Measurements from ENCODE around the gene MMEL1.

The MMEL1 gene

GRCh38 chr1:2636733-2637132, 3.9 kb upstream of the MMEL1 start:
- Histone ChIP-seq H3K27ac (no peak overlapping the region), H3K36me3 (no peaks in the 10 kb centered on the region), H3K27me3 (peaks cover 17% of the 10 kb centered on the region), H3K9me3 (peaks cover 13% of the 10 kb centered on the region), H3K4me1 (ENCODE audit: control insufficient read depth in 1 of 2, insufficient read depth in 1 of 2, low read depth in 1 of 2, low read length in 1 of 2) (peaks cover 0 to under 1% of the 10 kb centered on the region in 2 experiments), H3K4me3 (ENCODE audit: low read depth in 1 of 2, low read length in 1 of 2) (no peak overlapping the region)
- TF ChIP-seq, protein P1, sequence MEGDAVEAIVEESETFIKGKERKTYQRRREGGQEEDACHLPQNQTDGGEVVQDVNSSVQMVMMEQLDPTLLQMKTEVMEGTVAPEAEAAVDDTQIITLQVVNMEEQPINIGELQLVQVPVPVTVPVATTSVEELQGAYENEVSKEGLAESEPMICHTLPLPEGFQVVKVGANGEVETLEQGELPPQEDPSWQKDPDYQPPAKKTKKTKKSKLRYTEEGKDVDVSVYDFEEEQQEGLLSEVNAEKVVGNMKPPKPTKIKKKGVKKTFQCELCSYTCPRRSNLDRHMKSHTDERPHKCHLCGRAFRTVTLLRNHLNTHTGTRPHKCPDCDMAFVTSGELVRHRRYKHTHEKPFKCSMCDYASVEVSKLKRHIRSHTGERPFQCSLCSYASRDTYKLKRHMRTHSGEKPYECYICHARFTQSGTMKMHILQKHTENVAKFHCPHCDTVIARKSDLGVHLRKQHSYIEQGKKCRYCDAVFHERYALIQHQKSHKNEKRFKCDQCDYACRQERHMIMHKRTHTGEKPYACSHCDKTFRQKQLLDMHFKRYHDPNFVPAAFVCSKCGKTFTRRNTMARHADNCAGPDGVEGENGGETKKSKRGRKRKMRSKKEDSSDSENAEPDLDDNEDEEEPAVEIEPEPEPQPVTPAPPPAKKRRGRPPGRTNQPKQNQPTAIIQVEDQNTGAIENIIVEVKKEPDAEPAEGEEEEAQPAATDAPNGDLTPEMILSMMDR (IDR thresholded peaks at IDR 0.05): no peak

DNA sequence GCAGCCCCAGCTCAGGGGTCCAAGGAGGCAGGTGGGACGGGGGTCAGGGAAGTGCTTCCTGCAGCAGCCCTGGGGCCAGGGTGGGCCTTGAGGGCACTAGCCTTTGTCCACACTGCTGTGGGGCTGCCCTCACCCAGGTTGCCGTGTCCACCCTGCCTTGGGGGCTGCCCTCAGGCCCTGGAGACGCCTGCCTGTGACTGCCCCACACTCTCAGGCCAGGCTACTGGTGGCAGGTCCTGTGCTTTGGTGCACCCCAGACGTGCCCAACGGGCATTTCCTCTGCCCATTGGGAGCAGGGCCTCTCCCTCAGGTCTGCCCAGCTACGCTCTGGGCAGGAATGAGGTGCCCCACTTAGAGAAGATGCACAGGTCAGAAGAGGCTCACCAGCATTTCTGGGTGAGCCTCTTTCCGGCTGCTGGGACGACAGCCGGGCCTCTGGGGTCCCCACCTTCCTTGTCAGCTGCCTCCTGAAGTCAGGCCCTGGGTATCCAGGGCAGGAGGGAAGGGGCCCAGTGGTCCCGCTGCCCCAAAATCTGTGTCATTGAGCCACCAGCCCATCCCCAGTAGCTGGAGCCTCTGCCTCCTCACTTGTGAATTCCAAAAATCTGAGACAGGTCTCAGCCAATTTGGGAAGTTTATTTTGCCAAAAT, 2.7 kb upstream of the MMEL1 start:
- H3K27me3 ChIP-seq: peaks cover 29% of the 10 kb centered on the region
- H3K4me1 ChIP-seq (ENCODE audit: control insufficient read depth in 1 of 2, insufficient read depth in 1 of 2, low read depth in 1 of 2, low read length in 1 of 2): no peaks in the 10 kb centered on the region
- H3K27ac ChIP-seq: no peak overlapping the region
- no peak overlapping the region for H3K4me3 ChIP-seq (ENCODE audit: low read depth in 1 of 2, low read length in 1 of 2)
- no peaks in the 10 kb centered on the region for H3K36me3 ChIP-seq
- TF ChIP-seq, protein P1 (IDR thresholded peaks at IDR 0.05): no peak
- H3K9me3 ChIP-seq: peaks cover 13% of the 10 kb centered on the region

DNA sequence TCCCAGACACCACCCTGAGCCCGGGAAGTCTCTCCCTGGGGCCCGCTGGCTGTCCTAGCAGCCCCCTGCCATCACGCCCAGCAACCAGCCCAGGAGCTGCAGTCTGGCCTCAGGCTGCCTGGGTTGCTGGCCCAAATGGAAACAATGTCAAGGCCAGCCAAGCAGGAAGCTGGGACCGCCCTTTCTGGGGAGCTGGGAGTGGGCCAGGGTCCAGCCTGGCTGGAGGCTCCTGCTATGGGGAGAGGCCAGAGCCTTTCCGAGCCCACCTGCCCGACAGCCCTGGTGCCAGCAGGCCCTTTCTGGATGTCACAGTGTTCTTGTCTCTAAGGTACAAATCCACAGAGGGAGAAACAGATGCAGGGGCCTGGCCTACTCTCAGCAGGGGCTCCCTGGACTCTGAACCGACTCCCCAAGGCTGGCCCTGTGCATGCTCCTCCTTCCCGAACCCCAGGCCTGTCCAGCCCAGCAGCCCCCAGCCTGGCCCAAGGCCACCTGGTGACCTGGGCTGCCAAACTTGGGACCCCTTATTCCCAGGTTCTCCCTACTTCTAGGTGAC, 1.2 kb upstream of the MMEL1 start:
- H3K9me3 ChIP-seq: peaks cover 13% of the 10 kb centered on the region
- no peak overlapping the region for H3K27ac ChIP-seq
- peaks cover 44% of the 10 kb centered on the region for H3K27me3 ChIP-seq
- TF ChIP-seq, protein P1 (IDR thresholded peaks at IDR 0.05): no peak
- no peaks in the 10 kb centered on the region for H3K4me1 ChIP-seq (ENCODE audit: control insufficient read depth in 1 of 2, insufficient read depth in 1 of 2, low read depth in 1 of 2, low read length in 1 of 2)
- H3K4me3 ChIP-seq (ENCODE audit: low read depth in 1 of 2, low read length in 1 of 2): no peak overlapping the region
- no peaks in the 10 kb centered on the region for H3K36me3 ChIP-seq

DNA sequence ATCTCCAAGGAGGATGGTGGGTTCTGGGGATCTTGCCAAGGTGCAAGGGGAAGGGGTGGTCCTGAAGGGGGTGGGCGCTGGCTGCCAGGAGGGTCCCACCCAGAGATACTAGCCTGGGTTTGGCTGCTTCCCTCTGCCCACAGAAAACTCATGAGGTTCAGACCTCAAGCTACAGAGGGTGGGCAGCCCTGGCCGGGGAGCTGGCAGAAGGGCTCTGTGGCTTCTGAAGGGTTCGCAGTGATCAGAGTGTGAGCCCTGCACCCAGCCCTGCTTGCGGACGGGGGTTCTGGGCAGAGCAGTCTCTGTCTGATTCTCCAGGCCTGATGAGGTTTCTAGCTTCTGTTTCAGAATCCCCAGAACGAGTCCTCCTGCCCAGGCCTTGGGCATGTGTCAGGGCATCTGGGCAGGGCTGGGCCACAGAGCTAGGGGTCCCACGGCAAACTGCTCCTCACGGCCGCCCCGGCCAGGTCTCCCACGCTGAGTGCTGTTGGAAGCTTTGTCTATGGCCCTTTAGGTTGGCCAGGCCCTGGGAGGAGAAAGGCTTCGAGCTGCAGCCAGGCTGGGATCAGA, 635 bp upstream of the MMEL1 start:
- Histone ChIP-seq H3K4me3 (ENCODE audit: low read depth in 1 of 2, low read length in 1 of 2) (no peak overlapping the region), H3K36me3 (no peaks in the 10 kb centered on the region), H3K27ac (no peak overlapping the region), H3K9me3 (peaks cover 13% of the 10 kb centered on the region), H3K27me3 (peaks cover 46% of the 10 kb centered on the region), H3K4me1 (ENCODE audit: control insufficient read depth in 1 of 2, insufficient read depth in 1 of 2, low read depth in 1 of 2, low read length in 1 of 2) (no peaks in the 10 kb centered on the region)
- TF ChIP-seq, protein P1 (IDR thresholded peaks at IDR 0.05): no peak

DNA sequence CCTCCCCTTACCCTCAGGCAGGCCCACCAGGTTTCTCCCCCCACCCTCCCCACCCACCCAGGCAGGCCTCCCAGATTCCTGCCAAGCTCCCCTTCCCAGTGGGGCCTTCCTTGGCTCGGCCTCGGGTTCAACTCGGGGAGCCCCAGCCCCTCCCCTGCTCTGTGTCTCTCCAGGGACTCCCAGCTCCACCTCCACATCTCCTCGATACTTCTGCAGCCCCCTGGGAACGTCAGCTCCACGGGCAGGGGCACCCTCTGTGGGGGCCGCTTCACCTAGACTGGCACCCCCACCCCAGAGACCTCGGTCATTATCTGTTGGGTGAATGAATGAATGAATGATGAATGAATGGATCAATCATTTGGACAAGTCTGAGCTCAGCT, 775 bp downstream of the MMEL1 start:
- Histone ChIP-seq H3K4me3 (ENCODE audit: low read depth in 1 of 2, low read length in 1 of 2) (no peak overlapping the region), H3K4me1 (ENCODE audit: control insufficient read depth in 1 of 2, insufficient read depth in 1 of 2, low read depth in 1 of 2, low read length in 1 of 2) (no peaks in the 10 kb centered on the region), H3K36me3 (no peaks in the 10 kb centered on the region), H3K9me3 (peaks cover 9% of the 10 kb centered on the region), H3K27me3 (peaks cover 56% of the 10 kb centered on the region), H3K27ac (no peak overlapping the region)
- TF ChIP-seq, protein P1 (IDR thresholded peaks at IDR 0.05): no peak

Measured in neutrophil (primary cell).